ENCODE results near the gene KRT81.
A peak's percentile ranks its signal among the peaks of the same experiment; 100 is the strongest.

The KRT81 gene

DNA sequence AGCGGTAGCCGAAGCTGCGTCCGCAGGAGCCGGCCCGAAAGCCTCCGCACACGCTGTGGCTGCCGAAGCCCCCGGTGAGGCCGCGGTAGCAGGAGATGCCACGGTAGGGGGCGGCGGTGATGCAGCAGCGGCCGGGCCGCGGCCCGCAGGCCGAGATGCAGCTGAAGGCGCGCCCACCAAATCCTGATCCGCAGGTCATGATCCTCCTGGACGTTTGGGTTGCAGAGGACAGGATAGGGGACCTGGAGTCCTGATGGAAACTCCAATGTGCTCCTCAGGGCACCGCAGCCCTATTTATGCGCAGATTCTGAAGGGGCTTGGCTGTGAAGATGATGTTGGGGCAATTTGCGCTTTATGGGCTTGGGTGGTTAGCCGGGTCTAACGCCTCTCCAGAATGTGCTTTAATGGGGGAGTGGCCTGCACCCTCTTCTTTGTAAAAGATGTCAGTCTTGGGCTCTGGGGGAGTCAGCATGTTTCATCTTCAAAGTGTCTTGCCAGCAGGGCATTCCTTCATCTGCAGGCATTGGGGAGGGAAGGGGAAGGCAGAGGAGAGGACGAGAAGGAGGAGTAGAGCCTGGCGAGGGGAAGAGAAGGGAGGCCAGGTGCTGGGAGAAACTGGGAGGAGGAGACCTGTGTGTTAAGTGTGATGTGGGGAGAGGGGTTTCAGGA, at the start of gene KRT81:
Gene KRT81 (minus strand): TSS at position 268 of the 669 bp plus-strand sequence. CDS start 69 bp downstream, at position 199.
- DNase-seq, result no peak

DNA sequence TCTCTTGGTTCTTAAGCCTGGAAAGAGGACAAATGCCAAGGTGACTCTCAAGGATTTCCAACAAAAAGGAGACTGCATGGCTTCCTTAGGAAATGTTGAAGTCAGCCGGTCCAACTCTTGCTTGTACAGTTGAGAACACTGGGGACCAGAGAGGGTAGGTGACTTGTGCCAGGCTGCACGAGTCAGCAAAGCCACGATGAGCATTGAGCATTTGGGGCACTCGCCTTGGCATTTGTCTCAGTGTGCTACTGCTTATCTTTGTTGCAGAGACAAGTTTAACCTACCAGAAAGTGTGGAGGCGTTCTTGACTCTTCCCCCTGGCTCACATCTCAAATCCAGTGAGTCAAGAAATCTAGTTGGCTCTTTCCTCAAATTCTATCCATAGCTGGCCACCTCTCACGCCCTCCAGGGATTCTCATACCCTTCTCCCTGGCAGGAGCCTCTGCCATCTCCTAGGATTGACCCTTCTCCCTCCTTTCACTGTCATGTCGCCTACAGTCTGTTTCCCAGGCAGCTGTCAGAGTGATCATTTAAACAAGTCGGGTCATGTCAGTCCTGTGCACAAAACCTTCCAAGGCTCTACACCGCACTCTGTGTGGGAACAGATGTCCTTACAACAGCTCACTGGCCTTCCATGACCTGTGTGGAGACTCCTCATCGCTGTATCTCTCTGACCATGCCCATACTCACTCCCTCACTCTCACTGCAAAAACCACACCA, 47.1 kb upstream of the KRT81 start:
- no peak for DNase-seq

DNA sequence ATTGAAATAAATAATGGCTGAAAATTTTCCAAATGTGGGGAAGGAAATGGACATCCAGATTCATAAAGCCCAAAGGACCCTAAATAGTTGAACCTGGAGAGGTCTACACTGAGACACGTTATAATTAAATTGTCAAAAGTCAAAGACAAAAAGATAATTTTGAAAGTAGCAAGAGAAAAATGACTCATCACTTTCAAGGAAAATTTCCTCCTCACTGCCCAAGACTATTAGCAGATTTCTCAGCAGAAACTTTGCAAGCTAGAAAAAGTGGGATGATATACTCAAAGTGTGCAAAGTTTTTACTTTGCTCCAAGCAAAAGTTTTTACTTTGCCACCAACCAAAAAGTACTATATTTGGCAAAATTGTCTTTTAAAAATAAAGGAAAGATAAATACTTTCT, 45.7 kb upstream of the KRT81 start:
- DNase-seq, result no peak

DNA sequence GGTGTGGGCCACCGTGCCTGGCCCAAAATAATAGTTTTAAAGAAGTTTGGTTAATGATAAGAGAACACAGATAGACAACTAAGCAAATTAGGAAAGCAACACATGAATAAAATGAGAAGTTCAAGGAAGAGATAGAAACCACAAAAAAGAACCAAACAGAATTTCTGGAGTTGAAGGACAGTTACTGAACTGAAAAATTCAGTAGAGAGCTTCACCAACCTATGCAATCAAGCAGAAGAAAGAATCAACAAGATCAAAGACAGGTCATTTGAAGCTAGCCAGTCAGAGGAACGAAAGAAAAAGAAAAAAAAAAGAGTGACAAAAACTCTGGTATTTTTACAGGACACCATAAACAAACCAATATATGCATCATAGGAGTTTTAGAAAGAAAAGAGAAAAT, 45.3 kb upstream of the KRT81 start:
- DNase-seq, result no peak

DNA sequence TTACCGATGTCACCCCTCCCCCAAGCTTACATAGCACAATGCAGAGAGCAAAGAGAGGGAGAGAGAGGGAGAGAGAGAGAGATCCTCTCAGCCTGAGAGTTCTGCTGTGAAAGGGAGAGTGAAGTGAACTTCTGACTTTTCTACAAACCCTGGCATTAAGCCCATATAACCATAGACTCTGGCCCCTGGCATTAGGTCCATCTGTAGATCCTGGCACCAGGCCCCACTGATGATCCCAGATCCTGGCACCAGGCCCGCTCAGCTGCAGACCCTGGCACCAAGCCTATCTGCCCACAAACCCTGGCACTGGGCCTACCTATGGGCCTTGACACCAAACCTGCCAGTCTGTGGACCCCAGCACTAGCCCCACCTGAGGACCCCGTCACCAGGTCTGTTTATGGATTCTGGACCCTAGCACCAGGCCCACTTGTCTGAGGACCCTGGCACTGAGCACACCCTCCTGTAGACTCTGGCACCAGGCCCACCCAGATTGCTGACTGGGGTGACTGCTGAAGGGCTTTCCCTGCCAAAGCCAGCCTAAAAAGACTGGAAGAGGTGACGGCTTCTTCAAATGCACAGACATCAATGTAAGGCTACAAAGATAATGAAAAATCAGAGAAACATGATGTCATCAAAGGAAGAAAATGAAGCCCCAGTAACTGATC, 44.4 kb upstream of the KRT81 start:
- DNase-seq, result no peak

DNA sequence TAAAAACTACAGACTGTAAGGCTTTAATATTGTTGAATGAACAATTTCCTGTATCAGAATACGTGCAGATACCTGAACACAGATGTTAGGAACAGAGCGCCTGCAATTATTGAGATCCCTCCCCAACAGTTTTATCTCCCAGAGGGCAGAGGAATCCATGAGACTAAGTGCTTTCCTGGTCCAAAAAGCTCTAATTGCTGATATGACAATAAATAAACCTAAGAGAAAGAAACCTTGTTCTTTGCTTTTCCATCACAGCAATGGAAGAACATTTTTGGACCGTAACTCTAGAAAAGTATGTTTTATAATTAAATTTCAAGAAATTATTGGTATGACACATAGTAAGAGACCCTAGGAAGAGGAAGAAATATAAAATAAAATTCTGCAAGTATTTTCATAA, 42.9 kb upstream of the KRT81 start:
- DNase-seq, result no peak

DNA sequence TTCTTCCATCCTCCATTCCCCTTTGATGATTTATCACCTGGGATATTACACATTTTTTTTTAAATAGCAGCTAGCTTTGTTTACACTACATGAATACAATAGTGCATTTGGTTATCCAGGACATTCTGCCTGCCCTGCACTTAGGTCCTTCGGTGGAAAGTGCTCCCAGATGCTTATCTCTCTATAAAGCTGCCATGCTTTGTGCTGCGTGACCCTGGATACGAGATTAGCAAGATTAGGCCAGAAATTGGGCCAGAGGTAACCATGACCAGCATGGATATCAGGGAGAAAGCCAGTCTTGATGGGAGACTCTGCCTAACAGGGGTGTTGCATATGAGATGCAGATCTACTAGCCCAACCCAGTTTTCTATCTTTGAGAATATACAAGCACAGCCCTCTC, 42.0 kb upstream of the KRT81 start:
- no peak for DNase-seq

DNA sequence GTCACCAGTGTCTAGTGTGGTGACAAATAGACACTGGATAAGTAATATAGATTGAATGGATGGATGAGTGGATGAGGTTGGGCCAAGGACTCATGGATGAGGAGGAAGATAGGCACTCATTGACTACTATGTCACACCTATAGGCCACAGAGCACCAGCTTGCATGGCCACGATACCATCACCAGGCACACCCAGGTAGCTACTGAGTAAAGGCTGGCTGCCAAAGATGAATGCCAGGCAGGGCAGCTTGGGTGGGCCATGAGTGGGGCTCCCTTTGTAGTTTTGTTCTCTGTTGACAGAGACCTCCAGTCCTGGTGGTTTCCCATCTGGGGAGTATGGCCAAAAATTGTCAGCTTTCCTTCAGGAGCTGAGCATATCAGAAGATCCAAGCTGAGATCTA, 41.0 kb upstream of the KRT81 start:
- DNase-seq, result no peak

DNA sequence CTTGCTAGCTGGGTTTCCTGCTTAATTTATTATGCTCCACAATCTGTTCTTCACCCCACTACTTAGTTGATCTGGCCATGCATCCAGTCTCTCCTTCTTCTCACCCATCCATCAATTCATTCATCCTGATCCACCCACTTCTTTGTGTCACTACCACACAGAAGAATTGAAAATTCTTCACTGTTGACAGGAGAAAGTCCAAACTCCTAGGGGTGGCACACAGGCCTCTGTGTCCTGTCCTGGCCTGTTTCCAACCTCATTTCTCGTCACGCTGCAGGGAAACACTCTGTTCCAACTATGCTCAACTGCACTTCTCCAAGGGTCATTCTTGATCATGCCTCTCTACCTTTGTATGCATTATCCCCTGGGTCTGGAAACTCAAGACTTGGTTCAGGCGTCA, 40.5 kb upstream of the KRT81 start:
- no peak for DNase-seq

DNA sequence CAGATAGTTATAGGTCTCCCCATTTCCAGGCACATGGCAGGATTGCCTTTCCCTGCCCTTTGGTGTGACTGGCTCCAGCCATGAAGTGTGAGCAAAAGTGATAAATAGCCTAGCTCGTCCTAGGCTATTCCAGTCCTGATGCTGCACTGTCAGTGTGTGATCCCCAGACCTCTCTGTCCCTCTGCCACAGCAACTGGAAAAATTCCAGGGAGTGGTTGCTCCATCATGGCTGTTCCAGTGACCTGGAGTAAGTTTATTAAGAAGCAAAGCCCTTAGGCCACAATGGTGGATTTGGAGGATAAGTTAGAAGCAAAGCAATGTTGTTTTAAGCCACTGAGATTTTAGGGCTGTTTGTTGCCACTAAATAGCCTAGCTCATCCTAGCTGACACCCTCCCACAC, 39.7 kb upstream of the KRT81 start:
- no peak for DNase-seq

DNA sequence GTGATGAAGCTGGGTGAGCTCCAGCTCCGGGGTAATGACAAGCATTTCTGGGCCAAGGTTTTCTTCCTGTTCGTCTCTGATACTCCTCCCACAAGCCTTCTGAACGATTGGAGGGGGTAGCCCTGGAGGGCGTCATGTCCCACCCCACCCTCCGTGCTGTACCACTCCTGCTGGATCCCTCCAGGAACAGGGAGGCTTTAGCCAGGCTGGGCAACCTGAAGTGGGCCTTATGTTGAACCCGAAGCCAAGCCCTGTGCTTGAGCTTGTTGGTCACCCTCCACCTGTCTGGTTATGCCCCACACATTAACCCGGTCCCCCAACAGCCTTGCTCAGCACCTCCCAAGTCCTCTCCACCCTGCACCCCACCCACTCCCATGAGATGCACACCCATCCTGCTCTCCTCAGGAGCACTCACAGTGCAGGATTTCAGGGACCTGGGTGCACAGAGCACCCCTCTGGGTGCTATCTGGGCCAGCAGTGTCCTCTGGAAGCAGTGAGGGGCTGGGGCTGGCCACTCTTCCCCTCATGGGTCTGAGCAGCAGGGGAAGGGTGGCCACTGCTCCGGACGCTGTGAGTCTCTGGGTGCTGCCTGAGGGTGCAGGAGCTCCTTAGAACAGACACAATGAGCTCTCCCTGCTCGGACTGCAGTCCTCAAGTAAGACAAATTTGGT, 36.6 kb upstream of the KRT81 start:
- DNase-seq, result no peak

DNA sequence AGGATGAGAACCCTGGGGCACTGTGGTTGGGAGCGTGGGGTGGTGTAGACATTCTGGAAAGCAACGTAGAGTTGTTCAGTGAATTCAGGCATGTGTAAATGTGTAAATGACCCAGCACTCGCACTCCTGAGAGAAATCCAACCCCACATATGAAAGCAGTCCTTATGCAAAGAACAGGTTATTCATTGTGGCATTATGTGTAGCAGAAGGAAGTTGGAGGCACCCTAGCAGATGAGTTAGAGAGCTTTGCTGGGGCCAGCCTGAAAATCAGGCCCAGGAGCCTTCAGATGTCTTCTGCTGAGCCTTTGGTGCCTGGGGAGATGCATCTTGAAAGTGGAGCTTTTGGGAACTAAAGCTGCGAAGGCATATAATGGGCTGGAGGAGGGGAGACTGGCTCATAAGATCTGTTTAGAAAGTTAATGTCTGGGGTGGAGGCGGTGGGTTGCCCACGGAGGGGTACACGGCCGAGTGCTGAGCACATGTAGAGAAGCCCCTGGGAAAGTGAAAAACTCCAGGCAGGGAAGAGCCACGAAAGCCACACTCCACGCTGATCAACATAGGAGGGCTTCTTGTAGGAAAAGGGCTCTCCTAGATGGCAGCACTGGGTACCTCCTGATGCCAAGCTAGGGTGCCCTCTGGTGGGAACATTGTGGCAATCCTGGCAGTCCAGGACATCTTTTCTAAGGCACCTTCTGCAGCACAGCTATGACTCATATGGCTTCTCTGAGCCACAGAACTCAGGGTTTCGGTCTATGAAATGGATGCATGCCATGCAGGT, 35.9 kb upstream of the KRT81 start:
- DNase-seq, result peak; percentile 22

DNA sequence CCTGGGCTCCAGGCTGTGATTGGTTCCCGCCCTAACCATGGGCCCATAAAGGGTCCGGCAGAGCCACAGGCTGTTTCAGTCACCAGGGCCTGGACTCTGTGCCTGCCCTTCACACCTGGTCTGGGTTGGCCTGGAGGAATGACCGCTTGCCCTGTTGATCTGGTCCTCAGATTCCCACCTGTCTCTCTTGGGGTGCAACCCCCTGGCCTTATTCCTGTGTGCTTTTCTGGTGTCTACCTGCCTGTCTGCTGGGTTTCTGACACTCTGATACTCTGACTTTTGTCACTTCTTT, 32.8 kb upstream of the KRT81 start:
- no peak for DNase-seq

DNA sequence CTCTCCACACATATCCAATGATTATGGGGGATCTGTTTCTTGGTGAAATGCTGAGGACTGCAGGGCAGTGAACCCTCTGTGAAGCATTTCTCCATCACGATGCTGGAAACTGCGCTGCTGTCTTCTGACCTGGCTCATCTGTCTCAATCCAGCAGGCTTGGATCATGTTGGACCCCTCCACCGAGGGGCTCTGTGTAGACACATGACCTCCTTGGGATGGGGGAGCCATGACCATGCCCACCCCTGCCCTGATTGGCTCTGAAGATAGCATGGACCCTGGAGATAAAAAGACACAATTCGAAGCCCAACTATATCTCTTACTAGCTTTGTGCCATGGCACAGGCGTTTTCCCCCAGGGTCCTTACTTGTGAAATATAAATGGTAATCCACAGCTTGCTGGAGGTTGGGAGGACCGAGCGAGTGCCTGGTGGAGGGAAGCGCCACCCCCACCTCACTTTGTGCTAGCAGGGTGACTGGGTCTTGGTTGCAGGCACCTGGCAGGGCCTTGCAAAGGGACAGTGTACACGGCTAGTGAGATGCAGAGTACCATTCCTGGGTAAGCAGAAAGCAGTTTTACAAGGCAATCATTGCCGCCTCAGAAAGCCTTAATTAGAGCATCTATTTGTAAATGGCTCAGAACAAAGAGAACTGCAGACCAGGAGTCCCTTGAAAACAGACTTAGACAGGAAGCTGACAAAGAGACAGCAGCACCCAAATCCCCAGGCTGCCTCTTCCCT, 32.2 kb upstream of the KRT81 start:
- no peak for DNase-seq

DNA sequence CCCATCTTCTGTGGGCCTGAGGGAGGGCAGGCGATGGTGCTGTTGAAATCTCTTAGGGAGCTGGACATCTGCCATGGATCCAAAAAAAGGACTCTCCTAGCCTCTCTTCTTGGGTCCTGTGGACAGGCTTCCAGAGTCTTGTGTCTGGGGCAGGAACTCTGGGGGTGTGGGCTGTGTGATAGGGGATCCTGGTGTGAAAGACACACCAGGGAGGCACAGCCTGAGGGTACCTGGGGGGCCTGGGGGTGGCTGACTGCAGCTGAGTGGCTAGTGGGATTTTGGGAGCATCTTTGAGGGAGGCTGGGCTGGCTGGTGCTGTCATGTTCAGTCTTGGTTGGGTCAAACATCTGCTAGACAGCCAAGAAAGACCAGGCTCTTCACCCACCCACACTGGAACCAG, 31.7 kb upstream of the KRT81 start:
- no peak for DNase-seq

DNA sequence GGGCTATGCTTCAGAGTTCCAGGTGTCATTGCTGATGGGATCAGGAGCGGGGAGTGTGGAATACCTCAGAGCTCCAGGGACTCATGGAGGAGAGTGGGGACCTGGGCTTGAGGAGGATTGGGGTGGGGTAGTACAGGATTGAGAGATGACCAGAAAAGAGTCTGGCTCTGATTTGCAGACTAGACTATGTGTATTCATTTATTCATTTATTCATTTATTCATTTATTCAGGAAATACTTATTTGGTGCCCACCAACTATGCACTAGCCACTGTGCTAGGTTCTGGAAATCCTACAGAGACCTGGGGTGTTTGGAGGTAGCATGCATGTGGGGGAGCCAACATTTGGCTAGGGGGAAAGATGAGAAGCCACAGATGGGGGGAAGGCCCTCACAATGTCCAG, 30.7 kb upstream of the KRT81 start:
- DNase-seq, result no peak

DNA sequence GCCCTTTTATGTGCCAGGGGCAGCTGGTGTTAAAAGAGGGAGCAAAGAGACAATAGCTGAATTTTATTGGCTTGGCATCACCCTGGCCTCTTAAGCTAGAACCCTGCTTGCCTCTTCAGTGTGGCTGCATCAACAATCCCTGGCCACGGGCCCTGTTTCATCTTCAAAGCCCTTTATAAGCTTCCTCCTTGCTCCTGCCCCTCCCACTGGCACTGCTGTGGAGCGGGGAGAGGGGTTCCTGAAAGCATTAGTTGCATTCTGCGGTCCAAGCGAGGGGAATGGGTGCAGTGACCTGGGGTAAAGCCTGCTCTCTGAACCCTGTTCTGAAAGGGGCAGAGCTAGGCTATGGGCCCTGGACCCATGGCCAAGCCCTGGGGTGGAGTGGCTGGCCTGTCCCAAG, 30.1 kb upstream of the KRT81 start:
- DNase-seq, result no peak

DNA sequence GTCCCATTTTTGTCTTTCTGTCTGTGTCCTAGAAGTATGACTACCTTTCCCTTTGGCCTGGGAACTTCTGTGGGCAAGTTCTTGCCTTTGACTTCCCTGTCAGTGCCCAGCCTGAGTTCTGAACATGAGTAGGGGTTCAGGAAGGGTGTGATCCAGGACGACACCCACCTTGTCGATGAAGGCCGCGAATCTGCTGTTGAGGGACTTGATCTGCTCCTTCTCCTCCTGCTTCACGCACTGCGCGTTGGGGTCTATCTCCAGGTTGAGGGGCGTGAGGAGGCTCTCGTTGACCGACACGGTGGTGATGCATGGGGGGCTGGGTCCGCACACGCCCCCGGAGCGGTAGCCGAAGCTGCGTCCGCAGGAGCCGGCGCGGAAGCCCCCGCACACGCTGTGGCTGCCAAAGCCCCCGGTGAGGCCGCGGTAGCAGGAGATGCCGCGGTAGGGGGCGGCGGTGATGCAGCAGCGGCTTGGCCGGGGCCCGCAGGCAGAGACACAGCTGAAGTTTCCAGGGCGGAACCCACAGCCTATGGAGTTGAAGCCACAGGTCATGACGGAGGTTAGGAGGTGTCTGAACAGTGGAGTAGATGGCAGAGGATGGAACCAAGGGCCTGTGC, 29.6 kb upstream of the KRT81 start, which contains the start of gene KRT83:
Gene KRT83 (minus strand): TSS at position 615 of the 617 bp plus-strand sequence. CDS start 63 bp downstream, at position 552.
- DNase-seq, result no peak

DNA sequence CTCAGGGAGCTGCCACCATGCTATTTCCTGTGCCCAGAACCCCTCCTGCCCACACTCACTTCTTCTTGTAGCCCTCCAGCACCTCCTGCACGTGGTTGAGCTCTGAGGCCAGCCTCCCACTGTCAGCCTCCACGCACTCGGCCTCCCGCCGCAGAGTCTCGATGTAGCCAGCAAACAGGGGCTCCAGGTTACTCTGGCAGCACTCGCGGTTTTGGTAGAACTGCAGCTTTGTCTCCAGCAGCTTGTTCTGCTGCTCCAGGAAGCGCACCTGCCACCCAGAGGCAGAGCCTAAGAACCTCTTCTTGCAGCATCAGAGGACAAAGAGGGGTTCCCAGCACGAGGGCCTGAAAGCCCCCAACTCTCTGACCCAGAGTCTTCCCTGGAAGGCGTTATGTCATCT, 27.8 kb upstream of the KRT81 start:
- DNase-seq, result no peak

DNA sequence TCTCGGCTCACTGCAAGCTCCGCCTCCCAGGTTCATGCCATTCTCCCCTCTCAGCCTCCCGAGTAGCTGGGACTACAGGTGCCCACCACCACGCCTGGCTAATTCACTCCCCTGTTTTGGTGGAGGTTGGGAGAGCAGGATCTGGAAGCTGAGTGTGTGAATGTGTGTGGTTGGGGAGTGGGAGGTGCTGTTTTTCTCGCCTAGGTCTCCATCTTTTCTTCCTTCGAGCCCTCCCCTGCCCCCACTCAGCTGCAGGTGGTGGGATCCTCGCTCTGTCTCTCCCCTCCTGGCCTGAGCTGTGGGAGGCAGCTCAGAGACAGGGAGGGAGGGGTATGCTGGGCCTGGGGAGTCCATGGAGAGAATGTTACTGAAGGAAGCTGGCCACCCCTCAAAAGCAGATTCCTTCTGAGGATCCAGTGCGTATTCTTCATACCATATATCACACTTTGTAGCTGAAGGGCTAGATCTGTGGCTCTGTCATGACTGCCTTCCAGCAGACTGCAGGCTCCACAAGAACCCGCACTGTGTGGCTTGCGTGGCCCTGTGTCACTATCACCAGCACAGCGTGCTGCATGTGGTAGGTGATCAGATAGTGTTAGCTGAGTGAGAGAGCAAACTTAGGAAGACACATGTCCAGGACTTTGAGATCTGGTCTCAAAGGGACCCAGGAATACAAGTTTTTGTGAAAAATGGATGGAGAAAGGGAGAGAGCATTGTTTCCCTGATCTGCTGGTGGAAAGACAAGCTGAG, 27.1 kb upstream of the KRT81 start:
- DNase-seq, result no peak

DNA sequence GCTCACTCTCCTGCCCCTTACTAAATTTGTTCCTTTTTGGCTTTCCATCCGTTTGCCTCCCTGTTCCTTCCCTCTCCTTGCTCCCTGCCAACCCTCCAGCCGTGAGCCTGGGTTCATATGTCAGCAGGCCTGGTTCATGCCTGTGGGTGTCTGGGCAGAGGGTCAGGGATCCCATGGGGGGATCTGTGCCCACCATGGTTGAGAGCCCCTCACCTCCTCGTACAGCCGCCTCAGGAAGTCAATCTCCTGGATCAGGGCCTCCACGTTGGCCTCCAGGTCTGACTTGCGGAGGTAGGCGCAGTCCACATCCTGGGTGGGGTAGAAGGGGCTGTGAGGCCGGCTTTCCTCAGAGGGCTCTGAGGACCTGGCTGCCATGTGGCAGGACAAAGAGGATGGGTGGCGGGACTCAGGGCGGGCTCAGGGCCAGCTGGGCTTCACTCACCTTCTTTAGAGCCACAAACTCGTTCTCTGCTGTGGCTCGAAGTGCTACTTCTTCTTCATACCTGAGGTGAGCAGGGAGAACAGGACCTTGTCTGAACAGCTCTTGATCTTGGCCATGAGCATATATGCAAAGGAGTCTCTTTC, 26.2 kb upstream of the KRT81 start:
- no peak for DNase-seq

Data from SIG-M5 (cell line).